Thymus (tissue), 11 donors: ENCODE data around the gene RCOR1. TPM values are rescaled to one million over a fixed set of nuclear protein-coding genes. Genes with fewer than 3 reads are reported as not detected.

Experiments
- DNase-seq, 9 donors: peaks; one replicate each; pipeline ENCODE4 v3.0.0-alpha.2; 2013; ENCODE audit warnings: low spot score in 9 of 9, low read depth in 6 of 9, missing footprints in 1 of 9
- H3K27ac ChIP-seq, 2 donors: one replicate each; pipeline ENCODE4 v1.5.1; 2013; ENCODE audit warnings: control low read depth in 1 of 2, low read depth in 1 of 2, low read length in 1 of 2, mild to moderate bottlenecking in 1 of 2, moderate library complexity in 1 of 2
- H3K27me3 ChIP-seq, 2 donors: one replicate each; pipeline ENCODE4 v1.5.1; 2013; ENCODE audit warnings: low read length in 1 of 2; ENCODE audit not compliant: control insufficient read depth in 2 of 2, insufficient read depth in 1 of 2
- H3K36me3 ChIP-seq, 2 donors: one replicate each; pipeline ENCODE4 v1.5.1; 2013; ENCODE audit warnings: low read length in 1 of 2, mild to moderate bottlenecking in 1 of 2, moderate library complexity in 1 of 2; ENCODE audit not compliant: control insufficient read depth in 2 of 2, insufficient read depth in 2 of 2
- H3K4me1 ChIP-seq, 2 donors: one replicate each; pipeline ENCODE4 v1.5.1; 2013; ENCODE audit warnings: low read length in 2 of 2; ENCODE audit not compliant: control insufficient read depth in 2 of 2, insufficient read depth in 2 of 2
- H3K4me3 ChIP-seq, 2 donors: one replicate each; pipeline ENCODE4 v1.5.1; 2013; ENCODE audit warnings: low read length in 2 of 2, control low read depth in 1 of 2, mild to moderate bottlenecking in 1 of 2
- H3K9me3 ChIP-seq, 2 donors: one replicate each; pipeline ENCODE4 v1.5.1; 2013; ENCODE audit warnings: low read length in 1 of 2, mild to moderate bottlenecking in 1 of 2; ENCODE audit not compliant: control insufficient read depth in 2 of 2, insufficient read depth in 1 of 2
- WGBS: extraction: QIAGEN DNeasy Blood & Tissue Kit; methylation state at CpG from one replicate; pipeline ENCODE4 v1.1.7; 2013; 5-methylcytosine and 5-hydroxymethylcytosine counted together
- polyA plus RNA-seq: library from polyadenylated mRNA; stranded (reverse); fragments of 200-250 nt; gene quantifications from one replicate; pipeline ENCODE4 v1.2.3, GENCODE V29; 2013
- total RNA-seq: library from RNA; stranded (reverse); fragments of 120-200 nt; gene quantifications from one replicate; pipeline ENCODE4 v1.2.4, GENCODE V29; 2013
- donor health status: healthy.

The RCOR1 gene
- total and polyA plus RNA-seq, 2 donors, result 9.2 to 9.7 TPM

- H3K27ac ChIP-seq, result no peak overlapping the region
- H3K27me3 ChIP-seq, result no peaks in the 10 kb centered on the region
- WGBS, result 97% methylated on average over 33 of the region's 33 CpGs
- H3K36me3 ChIP-seq, result peaks cover 0 to 3% of the 10 kb centered on the region in 2 donors
- DNase-seq, result no peak
- H3K4me3 ChIP-seq, result no peak overlapping the region
- no peaks in the 10 kb centered on the region for H3K9me3 ChIP-seq
- no peaks in the 10 kb centered on the region for H3K4me1 ChIP-seq
Observed at GRCh38 chr14:102749393-102750305, 157.2 kb downstream of the RCOR1 start.

- H3K36me3 ChIP-seq, result peaks cover 0 to 3% of the 10 kb centered on the region in 2 donors
- no peaks in the 10 kb centered on the region for H3K9me3 ChIP-seq
- H3K27ac ChIP-seq, result no peak overlapping the region
- no peaks in the 10 kb centered on the region for H3K27me3 ChIP-seq
- 99% methylated on average over 14 of the region's 14 CpGs for WGBS
- no peak overlapping the region for H3K4me3 ChIP-seq
- peaks cover 0 to 2% of the 10 kb centered on the region in 2 donors for H3K4me1 ChIP-seq
- DNase-seq, result no peak
Observed at GRCh38 chr14:102750376-102750775, 157.9 kb downstream of the RCOR1 start.

- peaks cover 0 to 2% of the 10 kb centered on the region in 2 donors for H3K4me1 ChIP-seq
- no peaks in the 10 kb centered on the region for H3K9me3 ChIP-seq
- H3K36me3 ChIP-seq, result peaks cover 0 to 3% of the 10 kb centered on the region in 2 donors
- DNase-seq, result no peak
- 94% methylated on average over 16 of the region's 16 CpGs for WGBS
- no peak overlapping the region for H3K27ac ChIP-seq
- no peaks in the 10 kb centered on the region for H3K27me3 ChIP-seq
- H3K4me3 ChIP-seq, result no peak overlapping the region
Observed at GRCh38 chr14:102751088-102751487, 158.6 kb downstream of the RCOR1 start.

- H3K27me3 ChIP-seq, result no peaks in the 10 kb centered on the region
- H3K27ac ChIP-seq, result no peak overlapping the region
- peaks cover 0 to 2% of the 10 kb centered on the region in 2 donors for H3K4me1 ChIP-seq
- H3K9me3 ChIP-seq, result no peaks in the 10 kb centered on the region
- 87% methylated on average over 14 of the region's 14 CpGs for WGBS
- no peak for DNase-seq
- H3K36me3 ChIP-seq, result peaks cover 0 to 2% of the 10 kb centered on the region in 2 donors
- no peak overlapping the region for H3K4me3 ChIP-seq
Observed at GRCh38 chr14:102752239-102752847, 159.9 kb downstream of the RCOR1 start.

GRCh38 chr14:102754370-102755262 lies 162.2 kb downstream of the RCOR1 start:
- H3K4me1 ChIP-seq, result peaks cover 0 to 2% of the 10 kb centered on the region in 2 donors
- no peak overlapping the region for H3K4me3 ChIP-seq
- no peaks in the 10 kb centered on the region for H3K9me3 ChIP-seq
- H3K36me3 ChIP-seq, result no peaks in the 10 kb centered on the region
- DNase-seq, result no peak
- no peak overlapping the region for H3K27ac ChIP-seq
- 93% methylated on average over 17 of the region's 17 CpGs for WGBS
- no peaks in the 10 kb centered on the region for H3K27me3 ChIP-seq

GRCh38 chr14:102757646-102758045 lies 165.2 kb downstream of the RCOR1 start:
- 99% methylated on average over 11 of the region's 11 CpGs for WGBS
- Histone ChIP-seq H3K4me3 (no peak overlapping the region), H3K27me3 (no peaks in the 10 kb centered on the region), H3K4me1 (peaks cover 0 to 15% of the 10 kb centered on the region in 2 donors), H3K27ac (no peak overlapping the region), H3K36me3 (no peaks in the 10 kb centered on the region), H3K9me3 (no peaks in the 10 kb centered on the region)
- no peak for DNase-seq

- WGBS, result 85% methylated on average over 5 of the region's 5 CpGs
- Histone ChIP-seq H3K36me3 (no peaks in the 10 kb centered on the region), H3K27me3 (no peaks in the 10 kb centered on the region), H3K4me1 (peaks cover 0 to 15% of the 10 kb centered on the region in 2 donors), H3K27ac (no peak overlapping the region), H3K4me3 (no peak overlapping the region), H3K9me3 (no peaks in the 10 kb centered on the region)
- DNase-seq, result no peak
Observed at GRCh38 chr14:102758087-102758486, 165.6 kb downstream of the RCOR1 start.

- Histone ChIP-seq H3K4me3 (no peak overlapping the region), H3K9me3 (no peaks in the 10 kb centered on the region), H3K27ac (no peak overlapping the region), H3K27me3 (no peaks in the 10 kb centered on the region), H3K36me3 (no peaks in the 10 kb centered on the region), H3K4me1 (peaks cover 0 to 15% of the 10 kb centered on the region in 2 donors)
- DNase-seq, result no peak
- WGBS, result 77% methylated on average over 10 of the region's 10 CpGs
Observed at GRCh38 chr14:102759456-102760187, 167.2 kb downstream of the RCOR1 start.
